ENCODE results near the gene AZGP1.
A peak's percentile ranks its signal among the peaks of the same experiment; 100 is the strongest.
"Not testable (repeated sequence)": the region's sequence is repeated elsewhere in the genome, so short reads cannot be mapped to it uniquely, and the experiment has no call there.

AZGP1 gene

GRCh38 chr7:99975782-99976521 lies at the start of gene AZGP1:
Gene AZGP1 (minus strand): TSS chr7:99976031. CDS start chr7:99976020, 11 bp downstream.
- no peak for DNase-seq

DNA sequence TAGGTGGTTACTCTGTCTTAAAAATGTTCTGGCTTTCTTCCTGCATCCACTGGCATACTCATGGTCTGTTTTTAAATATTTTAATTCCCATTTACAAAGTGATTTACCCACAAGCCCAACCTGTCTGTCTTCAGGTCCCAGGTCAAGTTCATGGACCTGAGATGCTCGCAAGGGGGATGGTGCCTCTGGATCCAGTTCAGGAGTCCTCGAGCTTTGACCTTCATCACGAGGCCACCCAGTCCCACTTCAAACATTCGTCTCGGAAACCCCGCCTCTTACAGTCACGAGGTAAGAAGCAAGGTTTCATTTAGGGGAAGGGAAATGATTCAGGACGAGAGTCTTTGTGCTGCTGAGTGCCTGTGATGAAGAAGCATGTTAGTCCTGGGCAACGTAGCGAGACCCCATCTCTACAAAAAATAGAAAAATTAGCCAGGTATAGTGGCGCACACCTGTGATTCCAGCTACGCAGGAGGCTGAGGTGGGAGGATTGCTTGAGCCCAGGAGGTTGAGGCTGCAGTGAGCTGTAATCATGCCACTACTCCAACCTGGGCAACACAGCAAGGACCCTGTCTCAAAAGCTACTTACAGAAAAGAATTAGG lies 48.3 kb upstream of the AZGP1 start:
- DNase-seq: no peak

DNA sequence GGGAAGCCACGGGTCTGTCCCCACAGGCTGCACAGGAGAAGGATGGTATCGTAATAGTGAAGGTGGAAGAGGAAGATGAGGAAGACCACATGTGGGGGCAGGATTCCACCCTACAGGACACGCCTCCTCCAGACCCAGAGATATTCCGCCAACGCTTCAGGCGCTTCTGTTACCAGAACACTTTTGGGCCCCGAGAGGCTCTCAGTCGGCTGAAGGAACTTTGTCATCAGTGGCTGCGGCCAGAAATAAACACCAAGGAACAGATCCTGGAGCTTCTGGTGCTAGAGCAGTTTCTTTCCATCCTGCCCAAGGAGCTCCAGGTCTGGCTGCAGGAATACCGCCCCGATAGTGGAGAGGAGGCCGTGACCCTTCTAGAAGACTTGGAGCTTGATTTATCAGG lies 47.7 kb upstream of the AZGP1 start:
- no peak for DNase-seq

GRCh38 chr7:100022621-100023020 lies 46.8 kb upstream of the AZGP1 start:
- no peak for DNase-seq

DNA sequence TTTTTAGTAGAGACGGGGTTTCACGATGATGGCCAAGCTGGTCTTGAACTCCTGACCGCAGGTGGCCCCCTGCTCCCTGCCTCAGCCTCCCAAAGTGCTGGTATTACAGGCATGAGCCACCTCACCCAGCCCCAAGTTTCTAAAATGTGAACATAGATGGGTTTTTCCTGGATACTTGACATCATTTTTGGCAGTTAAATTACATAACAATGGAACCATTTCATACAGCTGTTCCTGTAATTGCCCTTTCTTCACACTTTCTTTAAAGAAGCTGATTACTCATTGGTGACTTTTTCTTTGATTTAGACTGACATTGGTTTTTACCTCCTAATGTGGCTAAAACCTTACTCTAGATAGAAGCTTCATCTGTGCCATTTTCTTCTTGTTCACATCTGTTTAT lies 45.5 kb upstream of the AZGP1 start:
- no peak for DNase-seq

GRCh38 chr7:100019908-100020307 lies 44.1 kb upstream of the AZGP1 start:
- DNase-seq: no peak

GRCh38 chr7:100017875-100018274 lies 42.0 kb upstream of the AZGP1 start:
- no peak for DNase-seq

DNA sequence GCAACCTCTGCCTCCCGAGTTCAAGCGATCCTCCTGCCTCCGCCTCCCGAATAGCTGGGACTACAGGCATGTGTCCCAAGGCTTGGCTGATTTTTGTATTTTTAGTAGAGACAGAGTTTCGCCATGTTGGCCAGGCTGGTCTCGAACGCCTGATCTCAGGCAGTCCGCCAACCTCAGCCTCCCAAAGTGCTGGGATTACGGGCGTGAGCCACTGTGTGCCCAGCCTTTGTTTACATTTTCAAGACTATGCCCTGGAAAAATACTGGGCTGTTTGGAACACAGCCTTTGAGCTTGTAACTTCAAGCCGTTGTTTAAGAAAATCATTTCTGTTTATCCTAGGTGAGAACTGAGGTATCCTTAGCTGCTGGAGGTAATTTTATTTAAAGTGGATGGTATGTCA lies 41.5 kb upstream of the AZGP1 start:
- DNase-seq: no peak

GRCh38 chr7:100016215-100016901 lies 40.5 kb upstream of the AZGP1 start:
- no peak for DNase-seq

GRCh38 chr7:100015232-100016214 lies 39.7 kb upstream of the AZGP1 start, which contains the start of gene ZKSCAN1:
Gene ZKSCAN1 (plus strand): TSS chr7:100015596. CDS start chr7:100023507, 7,911 bp downstream.
- peak; percentile 90 for DNase-seq

- DNase-seq: no peak
Measured at GRCh38 chr7:100013328-100013676, 37.5 kb upstream of the AZGP1 start.

DNA sequence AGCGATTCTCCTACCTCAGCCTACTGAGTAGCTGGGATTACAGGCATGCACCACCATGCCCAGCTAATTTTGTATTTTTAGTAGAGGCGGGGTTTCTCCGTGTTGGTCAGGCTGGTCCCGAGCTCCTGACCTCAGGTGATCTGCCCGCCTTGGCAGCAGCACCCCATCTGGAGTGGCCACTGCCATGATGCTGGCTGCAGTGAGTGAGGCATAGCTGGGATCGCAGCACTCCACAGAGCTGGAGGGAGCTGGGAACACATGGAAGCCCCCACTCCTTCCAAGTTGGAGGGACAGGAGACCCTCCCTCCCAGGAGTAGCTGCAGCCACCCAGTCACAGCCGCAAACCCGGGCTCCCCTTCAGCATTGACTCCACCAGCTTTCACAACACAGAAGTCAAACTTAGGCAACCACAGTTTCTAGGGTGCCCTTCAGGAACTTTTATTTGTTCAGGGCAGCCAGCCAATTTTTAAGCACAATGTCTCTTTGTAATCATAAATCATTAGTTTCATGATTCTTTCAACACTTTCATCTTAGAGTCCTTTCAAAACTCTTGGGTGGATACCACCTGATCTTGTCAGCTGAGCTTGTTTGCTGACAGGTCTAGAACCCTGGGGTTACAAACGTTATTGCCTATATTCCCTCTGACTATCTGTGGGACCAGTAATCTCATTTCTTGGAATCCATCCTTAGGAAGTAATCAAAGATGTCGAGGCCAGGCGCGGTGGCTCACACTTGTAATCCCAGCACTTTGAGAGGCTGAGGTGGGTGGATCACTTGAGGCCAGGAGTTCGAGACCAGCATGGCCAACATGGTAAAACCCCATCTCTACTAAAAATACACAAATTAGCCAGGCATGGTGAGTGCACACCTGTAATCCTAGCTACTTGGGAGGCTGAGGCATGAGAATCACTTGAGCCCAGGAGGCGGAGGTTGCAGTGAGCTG lies 36.8 kb upstream of the AZGP1 start:
- DNase-seq: not testable (repeated sequence)

DNA sequence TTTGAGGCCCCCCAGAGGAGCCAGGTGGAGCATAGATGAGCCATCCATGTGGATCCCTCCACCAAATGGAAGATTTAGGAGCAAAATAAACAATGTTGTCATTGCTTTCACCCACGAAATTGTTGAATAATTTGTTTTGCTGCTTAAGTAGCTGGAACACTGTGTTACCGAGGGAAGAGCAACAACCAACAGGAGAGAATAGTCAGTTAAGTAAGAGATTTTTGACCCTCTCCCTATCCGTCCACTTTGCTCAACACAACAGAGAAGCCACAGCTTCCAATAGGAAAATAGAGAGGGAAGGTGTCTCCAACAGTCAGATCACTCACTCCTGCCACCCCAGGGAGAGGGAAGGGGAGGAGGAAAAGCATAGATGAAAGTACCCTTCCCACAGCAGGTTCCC lies 35.7 kb upstream of the AZGP1 start:
- no peak for DNase-seq

- no peak for DNase-seq
Measured at GRCh38 chr7:100010901-100011300, 35.1 kb upstream of the AZGP1 start.

- DNase-seq: not testable (repeated sequence)
Measured at GRCh38 chr7:100009952-100010351, 34.1 kb upstream of the AZGP1 start.

DNA sequence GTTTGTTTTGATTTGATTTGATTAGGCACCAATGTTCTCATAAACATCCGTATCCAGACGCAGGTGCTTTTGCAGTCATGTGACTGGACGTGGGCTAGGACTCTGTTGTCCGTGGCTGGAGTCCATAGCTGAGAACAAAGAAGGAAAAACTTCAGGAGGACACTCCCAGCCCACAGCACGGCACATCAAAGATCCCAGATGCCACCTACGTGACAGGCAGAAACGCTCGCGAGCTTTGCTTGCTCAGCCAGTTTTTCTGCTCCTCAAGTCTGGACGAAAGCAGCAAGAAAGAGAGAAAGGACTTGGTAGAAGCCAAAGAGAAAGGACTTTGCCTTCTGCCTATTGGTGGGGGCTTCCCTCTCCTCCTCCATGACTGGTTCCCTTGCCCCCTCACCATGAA lies 32.7 kb upstream of the AZGP1 start:
- DNase-seq: no peak

DNA sequence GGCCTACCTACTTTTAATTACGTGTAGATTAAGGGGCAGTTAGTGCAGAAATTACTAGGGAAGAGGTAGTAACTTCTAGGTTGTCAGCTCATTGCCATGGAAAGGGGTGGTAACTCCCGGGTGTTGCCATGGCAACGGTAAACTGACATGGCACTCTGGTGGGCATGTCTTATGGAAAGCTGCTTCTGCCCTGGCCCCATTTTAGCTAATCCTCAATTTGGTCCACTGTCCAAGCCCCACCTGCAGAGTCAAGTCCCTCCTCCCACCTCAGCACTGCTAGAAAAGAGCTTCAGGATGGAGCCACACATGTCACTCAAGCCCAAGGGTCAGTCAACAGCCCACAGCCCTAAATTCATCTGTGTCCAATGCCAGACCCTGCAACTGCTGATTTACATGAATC lies 32.1 kb upstream of the AZGP1 start:
- DNase-seq: no peak

DNA sequence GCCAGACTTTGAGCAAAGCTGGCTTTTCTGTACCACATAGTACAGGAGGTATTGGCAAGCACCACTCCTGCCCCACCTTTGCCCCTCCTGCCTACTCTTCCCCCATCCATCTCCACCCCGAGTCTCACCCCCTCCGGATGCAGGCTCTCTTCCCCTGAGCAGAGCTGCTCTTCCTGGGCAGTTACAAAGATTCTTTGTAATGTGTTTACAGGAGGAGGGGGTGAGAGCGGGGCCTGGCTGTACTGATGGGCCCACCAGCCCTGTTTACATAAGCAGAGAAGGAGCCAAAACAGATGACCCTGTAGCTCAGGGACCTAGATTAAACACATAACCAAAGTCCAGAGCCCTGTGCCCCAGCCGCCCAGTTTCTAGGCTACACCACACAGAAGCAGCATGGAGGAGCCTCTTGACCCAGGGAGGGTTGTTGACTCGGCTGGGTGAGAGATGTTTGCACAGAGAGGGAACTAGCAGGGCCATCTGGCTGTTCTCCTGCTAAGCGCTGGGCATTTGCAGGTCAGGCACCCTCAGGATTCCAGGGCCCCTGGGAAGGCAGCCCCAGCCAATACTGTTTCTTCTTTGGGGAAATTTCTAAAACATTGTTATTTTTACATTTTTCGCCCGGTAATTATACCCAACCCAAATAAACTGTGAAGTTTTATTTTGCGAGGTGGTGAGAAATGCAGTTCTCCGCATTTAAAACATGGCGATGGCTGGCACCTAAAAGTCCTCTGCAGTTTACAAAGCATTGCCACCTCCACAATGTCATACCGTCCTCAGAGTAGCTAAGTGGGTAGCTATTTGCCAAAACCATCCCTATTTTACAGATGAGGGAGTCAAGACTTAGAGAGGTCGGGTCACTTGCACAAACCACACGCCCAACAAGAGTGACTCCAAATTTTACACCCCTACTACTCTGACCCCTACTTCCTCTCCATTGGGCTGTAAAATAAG lies 28.2 kb upstream of the AZGP1 start:
- DNase-seq: no peak

- no peak for DNase-seq
Measured at GRCh38 chr7:100000239-100000638, 24.4 kb upstream of the AZGP1 start.

GRCh38 chr7:99997545-99998137 lies 21.8 kb upstream of the AZGP1 start:
- DNase-seq: peak; percentile 83
